SJCRH30 (cell line): Measurements from ENCODE around the gene ACADVL. TPM values are rescaled to one million over a fixed set of nuclear protein-coding genes. Genes with fewer than 3 reads are reported as not detected.
"Not testable (repeated sequence)": the region's sequence is repeated elsewhere in the genome, so short reads cannot be mapped to it uniquely, and the experiment has no call there.

Experiments
- DNase-seq, 2 experiments: peaks; one replicate each; pipeline ENCODE4 v3.0.0-alpha.2; 2015 to 2020
- H3K27ac ChIP-seq: fragments of 250-450 bp; sonication (Bioruptor Pico); 2 replicates; pipeline ENCODE4 v1.5.1; 2020; ENCODE audit warnings: mild to moderate bottlenecking, moderate library complexity
- H3K27me3 ChIP-seq: fragments of 250-450 bp; sonication (Bioruptor Pico); 2 replicates; pipeline ENCODE4 v1.5.1; 2020; ENCODE audit warnings: mild to moderate bottlenecking, moderate library complexity
- H3K36me3 ChIP-seq: fragments of 250-450 bp; sonication (Bioruptor Pico); 2 replicates; pipeline ENCODE4 v1.5.1; 2020; ENCODE audit warnings: mild to moderate bottlenecking, moderate library complexity
- H3K4me1 ChIP-seq: fragments of 250-450 bp; sonication (Bioruptor Pico); 2 replicates; pipeline ENCODE4 v1.5.1; 2020; ENCODE audit warnings: mild to moderate bottlenecking, moderate library complexity
- H3K4me3 ChIP-seq: fragments of 250-450 bp; sonication (Bioruptor Pico); 2 replicates; pipeline ENCODE4 v1.5.1; 2020; ENCODE audit warnings: mild to moderate bottlenecking, moderate library complexity
- H3K9me3 ChIP-seq: fragments of 250-450 bp; sonication (Bioruptor Pico); replicated peaks from 2 replicates; pipeline ENCODE4 v1.5.1; 2020; ENCODE audit warnings: mild to moderate bottlenecking, moderate library complexity
- total RNA-seq: library from RNA; depleted of rRNA; stranded (reverse); fragments of >200 nt; shearing (Covaris generic); gene quantifications from 2 replicates; pipeline ENCODE4 v1.2.3, GENCODE V29; 2014; rRNA removed

The ACADVL gene
- total RNA-seq: 44.6 and 64.2 TPM in 2 replicates

DNA sequence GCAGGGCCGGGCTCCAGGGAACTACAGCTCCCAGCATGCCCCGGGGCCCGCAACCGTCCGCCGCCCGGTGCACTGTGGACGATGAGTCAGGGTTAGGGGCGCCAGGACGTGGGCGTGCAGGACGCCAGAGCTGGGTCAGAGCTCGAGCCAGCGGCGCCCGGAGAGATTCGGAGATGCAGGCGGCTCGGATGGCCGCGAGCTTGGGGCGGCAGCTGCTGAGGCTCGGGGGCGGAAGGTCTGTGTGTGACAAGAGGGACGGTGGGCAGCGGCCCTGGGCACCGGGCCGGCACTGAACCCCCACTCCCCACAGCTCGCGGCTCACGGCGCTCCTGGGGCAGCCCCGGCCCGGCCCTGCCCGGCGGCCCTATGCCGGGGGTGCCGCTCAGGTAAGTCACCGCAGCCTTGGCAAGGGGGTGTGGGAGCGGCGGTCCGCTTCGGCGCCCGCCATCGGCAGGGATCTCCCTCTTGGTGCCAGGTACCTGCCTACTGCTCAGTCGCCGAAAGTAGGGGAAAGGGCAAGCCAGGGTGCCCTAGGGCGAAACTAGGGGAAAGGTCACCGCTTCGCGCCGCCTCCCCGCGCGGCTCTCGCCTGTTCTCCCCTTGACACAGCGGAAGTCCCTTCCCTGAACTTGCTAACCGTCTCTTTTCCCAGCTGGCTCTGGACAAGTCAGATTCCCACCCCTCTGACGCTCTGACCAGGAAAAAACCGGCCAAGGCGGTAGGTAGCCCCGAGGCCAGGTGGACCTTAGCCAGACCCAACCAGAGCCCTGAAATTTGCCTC lies at the start of gene ACADVL, which contains the start of gene DLG4:
ACADVL (plus strand) TSS at position 127 of the 781 bp plus-strand sequence; CDS start at position 174, 47 bp downstream.
DLG4 (minus strand) TSS at position 25 of the 781 bp plus-strand sequence.
- H3K36me3 ChIP-seq: peaks cover 7% of the 10 kb centered on the region; the same call in 1 of the 2 replicates
- peaks cover 33% of the 10 kb centered on the region for H3K4me1 ChIP-seq
- peak within 1 kb of the TSS; percentile 78 for H3K4me3 ChIP-seq
- H3K27ac ChIP-seq: peak within 1 kb of the TSS; percentile 56
- peak; percentile 82 to 86 for DNase-seq
- H3K27me3 ChIP-seq: no peaks in the 10 kb centered on the region
- H3K9me3 ChIP-seq: no peaks in the 10 kb centered on the region

DNA sequence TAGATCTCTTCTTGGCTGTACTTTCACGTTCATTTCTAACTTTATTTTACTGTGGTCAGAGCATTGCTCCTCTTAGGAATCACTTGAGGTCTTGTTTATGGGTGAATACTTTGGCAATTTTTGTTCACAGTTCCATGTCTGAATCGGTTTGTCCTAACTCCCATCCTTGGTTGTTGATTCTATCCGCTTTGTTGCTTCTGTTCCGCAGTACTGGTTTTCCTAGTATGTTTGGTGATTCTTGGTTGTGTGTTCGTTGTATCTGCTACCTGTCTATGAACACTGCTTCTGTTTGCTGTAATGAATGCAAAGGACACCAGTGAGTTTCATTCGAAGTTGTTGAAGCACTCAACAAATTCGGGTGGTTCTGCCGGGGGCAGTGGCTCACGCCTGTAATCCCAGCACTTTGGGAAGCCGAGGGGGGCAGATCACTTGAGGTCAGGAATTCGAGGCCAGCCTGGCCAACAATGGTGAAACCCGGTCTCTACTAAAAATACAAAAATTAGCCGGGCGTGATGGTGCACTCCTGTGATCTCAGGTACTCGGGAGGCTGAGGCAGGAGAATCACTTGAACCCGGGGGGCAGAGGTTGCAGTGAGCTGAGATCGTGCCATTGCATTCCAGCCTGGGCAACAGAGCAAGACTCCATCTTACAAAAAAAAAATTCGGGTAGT lies 47.1 kb upstream of the ACADVL start:
- not testable (repeated sequence) for H3K9me3 ChIP-seq, H3K27ac ChIP-seq, DNase-seq, H3K27me3 ChIP-seq, H3K4me3 ChIP-seq, H3K4me1 ChIP-seq, H3K36me3 ChIP-seq

DNA sequence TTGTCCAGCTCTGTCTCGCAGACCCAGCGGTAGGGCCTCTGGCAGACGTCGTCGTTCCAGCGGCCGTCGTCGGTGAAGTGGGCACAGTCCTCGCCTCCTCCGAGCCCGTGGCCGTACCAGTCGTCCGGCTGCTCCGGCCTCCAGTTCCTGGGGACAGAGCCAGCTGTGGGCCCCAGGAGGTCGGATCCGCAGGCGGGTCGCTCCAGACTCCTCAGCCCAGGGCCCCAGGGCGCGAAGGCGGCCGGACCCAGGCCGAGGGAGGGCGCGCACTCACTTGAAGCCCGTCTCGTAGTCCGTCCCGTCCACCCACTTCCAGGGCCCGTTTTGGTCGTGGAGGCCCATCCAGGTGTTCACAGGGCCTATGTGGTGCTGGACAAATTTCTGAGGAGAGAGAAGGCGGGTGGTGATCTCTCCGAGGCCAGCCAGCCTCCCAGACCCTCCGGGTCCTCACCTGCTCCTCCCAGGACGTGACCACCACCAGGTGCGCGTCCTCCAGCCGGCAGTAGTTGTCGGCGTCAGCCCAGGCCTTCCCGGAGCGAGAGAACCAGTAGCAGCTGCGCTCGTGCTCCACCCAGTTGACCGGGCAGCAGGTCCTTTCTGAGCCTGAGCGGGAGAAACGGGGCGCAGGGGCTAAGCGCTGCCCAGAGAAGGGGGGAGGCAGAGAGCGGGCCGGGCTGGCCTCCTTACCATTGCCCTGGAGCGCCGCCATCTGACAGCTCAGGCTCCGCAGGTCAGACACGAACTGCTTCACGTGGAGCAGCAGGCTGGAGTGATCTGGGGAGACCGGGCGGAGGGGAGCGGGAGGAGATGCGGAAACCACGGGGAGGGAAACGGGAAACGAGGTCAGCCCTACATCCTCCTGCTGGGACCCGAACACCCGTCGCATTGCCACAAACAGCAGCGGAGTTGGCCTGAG lies 45.8 kb upstream of the ACADVL start:
- no peaks in the 10 kb centered on the region for H3K36me3 ChIP-seq
- H3K27me3 ChIP-seq: no peaks in the 10 kb centered on the region
- no peak overlapping the region for H3K4me3 ChIP-seq
- peak in 1 of 2 experiments; percentile 11 for DNase-seq
- no peak overlapping the region for H3K27ac ChIP-seq
- H3K9me3 ChIP-seq: no peaks in the 10 kb centered on the region
- H3K4me1 ChIP-seq: no peaks in the 10 kb centered on the region

DNA sequence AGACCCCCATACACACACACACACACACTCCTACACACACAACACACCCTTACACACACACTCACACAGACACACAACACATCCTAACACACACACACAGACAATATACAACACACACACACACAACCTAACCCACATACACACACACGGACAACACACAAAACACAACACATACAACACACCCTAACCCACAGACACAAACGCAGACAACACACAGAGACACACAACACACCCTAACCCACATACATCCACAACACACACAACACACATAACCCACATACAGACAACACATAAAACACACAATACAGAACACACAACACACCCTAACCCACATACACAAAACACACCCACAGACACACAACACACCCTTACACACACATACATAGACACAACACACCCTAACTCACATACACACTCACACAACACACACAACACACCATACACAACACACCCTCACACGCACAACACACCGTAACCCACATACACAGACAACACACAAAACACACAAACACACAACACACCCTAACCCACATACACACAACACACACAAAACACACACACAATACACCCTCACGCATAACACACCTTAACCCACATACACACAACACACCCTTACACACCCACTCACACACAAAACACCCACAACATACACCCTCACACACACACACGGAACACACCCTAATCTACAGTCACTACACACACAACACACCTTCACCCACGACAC lies 45.0 kb upstream of the ACADVL start:
- H3K27ac ChIP-seq: no peak overlapping the region
- no peaks in the 10 kb centered on the region for H3K36me3 ChIP-seq
- H3K27me3 ChIP-seq: no peaks in the 10 kb centered on the region
- H3K4me3 ChIP-seq: no peak overlapping the region
- no peaks in the 10 kb centered on the region for H3K9me3 ChIP-seq
- no peak for DNase-seq
- no peaks in the 10 kb centered on the region for H3K4me1 ChIP-seq

DNA sequence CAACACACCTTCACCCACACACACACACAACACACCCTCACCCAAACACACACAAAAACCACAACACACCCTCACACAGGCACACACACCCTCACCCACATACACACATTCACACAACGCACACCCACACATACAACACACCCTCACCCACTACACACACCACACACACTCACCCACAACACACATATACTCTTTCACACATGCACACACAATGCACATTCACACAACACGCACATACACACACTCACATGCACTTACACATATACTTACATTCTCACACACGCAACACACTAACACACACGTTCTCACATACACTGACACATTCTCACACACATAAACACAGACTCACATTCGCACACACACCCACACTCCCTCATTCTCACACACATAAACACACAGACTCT lies 44.4 kb upstream of the ACADVL start:
- Histone ChIP-seq H3K27ac (no peak overlapping the region), H3K9me3 (no peaks in the 10 kb centered on the region), H3K4me3 (no peak overlapping the region), H3K36me3 (no peaks in the 10 kb centered on the region), H3K27me3 (no peaks in the 10 kb centered on the region), H3K4me1 (no peaks in the 10 kb centered on the region)
- DNase-seq: no peak

DNA sequence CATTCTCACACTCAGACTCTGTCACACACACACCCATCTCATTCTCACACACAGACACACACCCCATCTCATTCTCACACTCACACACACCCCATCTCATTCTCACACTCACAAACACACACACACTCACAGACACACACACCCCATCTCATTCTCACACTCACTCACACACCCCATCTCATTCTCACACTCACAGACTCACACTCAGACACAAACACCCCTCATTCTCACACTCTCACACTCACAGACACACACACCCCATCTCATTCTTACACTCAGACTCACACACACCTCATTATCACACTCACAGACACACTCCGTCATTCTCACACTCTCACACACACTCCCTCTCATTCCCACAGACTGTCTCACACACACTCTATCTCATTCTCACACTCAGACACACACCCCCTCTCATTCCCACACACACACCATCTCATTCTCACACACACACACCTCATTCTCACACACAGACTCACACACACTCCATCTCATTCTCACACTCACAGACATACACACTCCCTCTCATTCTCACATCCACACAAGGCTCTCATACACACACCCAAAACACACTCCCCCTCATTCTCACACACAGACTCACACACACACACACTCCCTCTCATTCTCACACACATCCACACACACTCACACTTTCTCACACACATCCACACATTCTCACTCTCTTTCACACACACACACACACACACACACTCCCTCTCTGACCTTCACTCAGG lies 43.5 kb upstream of the ACADVL start:
- no peak for DNase-seq
- no peaks in the 10 kb centered on the region for H3K4me1 ChIP-seq
- no peak overlapping the region for H3K4me3 ChIP-seq
- no peaks in the 10 kb centered on the region for H3K36me3 ChIP-seq
- H3K27ac ChIP-seq: no peak overlapping the region
- no peaks in the 10 kb centered on the region for H3K9me3 ChIP-seq
- no peaks in the 10 kb centered on the region for H3K27me3 ChIP-seq

DNA sequence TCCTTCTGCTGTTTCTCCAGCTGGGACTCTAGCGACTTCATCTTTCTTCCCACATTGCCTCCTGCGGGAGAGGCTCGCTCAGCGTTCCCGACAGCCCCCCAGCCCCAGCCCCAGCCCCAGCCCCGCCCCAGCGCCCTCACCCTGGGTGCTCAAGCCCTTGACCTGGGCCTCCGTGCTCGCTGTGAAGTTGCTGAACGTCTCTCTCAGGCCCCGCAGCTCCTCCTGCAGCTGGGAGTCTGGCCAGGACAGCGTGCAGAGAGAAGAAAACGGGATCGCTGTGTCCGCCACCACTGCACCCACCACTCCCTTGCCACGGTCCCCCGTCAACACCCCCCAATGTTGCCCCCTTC lies 42.9 kb upstream of the ACADVL start:
- Histone ChIP-seq H3K36me3 (no peaks in the 10 kb centered on the region), H3K4me3 (no peak overlapping the region), H3K9me3 (no peaks in the 10 kb centered on the region), H3K27ac (no peak overlapping the region), H3K27me3 (no peaks in the 10 kb centered on the region), H3K4me1 (no peaks in the 10 kb centered on the region)
- DNase-seq: no peak

DNA sequence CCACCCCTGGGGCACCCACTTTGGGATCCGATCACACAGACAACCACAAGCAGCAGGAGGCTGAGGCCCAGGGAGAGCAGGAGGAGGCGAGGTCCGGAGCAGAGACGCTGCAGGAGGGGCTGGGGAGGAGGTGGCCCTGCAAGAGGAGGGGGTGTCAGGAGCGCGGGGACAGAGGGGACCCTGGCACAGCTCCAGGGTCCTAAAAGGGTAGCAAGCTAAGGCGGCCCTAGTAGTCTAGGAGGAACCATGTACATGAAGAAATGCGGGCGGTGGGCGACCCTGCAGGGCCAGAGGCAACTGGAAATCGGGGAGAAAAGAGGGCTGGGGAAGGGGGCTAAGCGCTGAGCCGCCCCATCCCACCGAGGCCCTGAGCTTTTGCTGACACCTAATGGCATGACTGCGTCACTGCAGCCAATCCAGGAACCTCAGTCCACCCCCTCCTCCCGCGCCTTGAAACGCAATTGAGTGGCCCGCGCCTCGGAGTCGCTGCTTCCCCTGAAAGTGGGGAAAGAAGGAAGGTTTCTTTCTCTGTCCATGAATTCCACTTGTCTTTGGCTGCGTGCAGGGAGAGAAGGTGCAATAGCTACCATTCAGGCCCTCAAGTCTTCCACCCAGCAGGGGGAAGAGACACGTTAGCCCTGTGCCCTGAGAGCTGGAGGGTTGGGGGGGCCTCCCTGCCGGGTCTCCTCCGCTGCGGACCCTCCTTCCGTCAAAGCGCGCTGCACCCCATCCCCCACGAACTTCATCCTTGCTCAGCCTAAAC lies 42.4 kb upstream of the ACADVL start:
- H3K36me3 ChIP-seq: no peaks in the 10 kb centered on the region
- no peaks in the 10 kb centered on the region for H3K4me1 ChIP-seq
- no peak overlapping the region for H3K27ac ChIP-seq
- H3K4me3 ChIP-seq: peak overlapping the region; percentile 53
- no peaks in the 10 kb centered on the region for H3K9me3 ChIP-seq
- no peaks in the 10 kb centered on the region for H3K27me3 ChIP-seq
- DNase-seq: peak; percentile 58 to 74

DNA sequence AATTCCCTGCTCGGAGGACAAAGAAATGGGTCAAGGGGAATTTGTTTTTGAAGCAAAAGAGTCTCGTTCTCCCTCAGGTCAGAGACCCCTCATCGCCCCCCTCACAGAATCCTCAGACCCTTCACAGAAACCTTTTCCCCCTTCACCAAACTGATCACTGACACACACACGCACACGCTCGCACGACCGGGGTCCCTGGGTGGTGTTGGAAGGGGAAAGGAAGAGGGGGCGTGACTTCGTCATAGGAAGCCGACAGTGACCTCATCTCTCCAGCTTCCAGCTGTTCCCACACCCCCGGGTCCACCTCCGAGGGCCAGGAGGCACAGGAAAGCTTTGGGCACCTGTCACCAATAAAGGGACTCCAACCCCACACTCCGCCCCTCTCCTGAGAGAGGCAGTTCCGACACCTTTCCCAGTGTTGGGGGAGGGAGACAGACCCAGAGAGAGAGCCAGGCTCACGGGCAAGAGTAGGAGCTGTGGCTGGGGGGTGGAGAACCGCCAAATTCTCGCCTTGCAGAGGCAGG lies 41.7 kb upstream of the ACADVL start:
- peak; percentile 58 for DNase-seq
- Histone ChIP-seq H3K36me3 (no peaks in the 10 kb centered on the region), H3K4me3 (peak overlapping the region; percentile 53)

DNA sequence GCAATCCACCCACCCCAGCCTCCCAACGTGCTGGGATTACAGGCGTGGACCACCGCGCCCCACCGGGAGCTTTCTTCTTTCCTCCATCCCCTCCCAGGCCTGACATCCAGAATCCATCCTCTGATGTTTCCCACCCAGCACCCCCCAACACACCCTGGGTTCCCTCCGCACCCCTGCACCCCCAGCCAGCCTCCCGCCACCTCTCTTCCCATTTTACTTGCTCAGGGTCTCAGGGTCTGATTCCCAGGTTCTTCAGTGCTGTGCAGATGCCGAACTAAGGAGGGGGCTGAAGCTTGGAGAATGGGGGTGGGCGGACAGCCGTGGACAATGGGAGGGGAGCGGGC lies 40.8 kb upstream of the ACADVL start:
- Histone ChIP-seq H3K4me3 (no peak overlapping the region), H3K9me3 (no peaks in the 10 kb centered on the region), H3K27me3 (no peaks in the 10 kb centered on the region), H3K36me3 (no peaks in the 10 kb centered on the region), H3K27ac (no peak overlapping the region), H3K4me1 (no peaks in the 10 kb centered on the region)
- no peak for DNase-seq

More for the DNA sequence above, 41.7 kb upstream of the ACADVL start:
- H3K4me1 ChIP-seq: no peaks in the 10 kb centered on the region
- no peaks in the 10 kb centered on the region for H3K9me3 ChIP-seq
- H3K27ac ChIP-seq: no peak overlapping the region
- H3K27me3 ChIP-seq: no peaks in the 10 kb centered on the region

DNA sequence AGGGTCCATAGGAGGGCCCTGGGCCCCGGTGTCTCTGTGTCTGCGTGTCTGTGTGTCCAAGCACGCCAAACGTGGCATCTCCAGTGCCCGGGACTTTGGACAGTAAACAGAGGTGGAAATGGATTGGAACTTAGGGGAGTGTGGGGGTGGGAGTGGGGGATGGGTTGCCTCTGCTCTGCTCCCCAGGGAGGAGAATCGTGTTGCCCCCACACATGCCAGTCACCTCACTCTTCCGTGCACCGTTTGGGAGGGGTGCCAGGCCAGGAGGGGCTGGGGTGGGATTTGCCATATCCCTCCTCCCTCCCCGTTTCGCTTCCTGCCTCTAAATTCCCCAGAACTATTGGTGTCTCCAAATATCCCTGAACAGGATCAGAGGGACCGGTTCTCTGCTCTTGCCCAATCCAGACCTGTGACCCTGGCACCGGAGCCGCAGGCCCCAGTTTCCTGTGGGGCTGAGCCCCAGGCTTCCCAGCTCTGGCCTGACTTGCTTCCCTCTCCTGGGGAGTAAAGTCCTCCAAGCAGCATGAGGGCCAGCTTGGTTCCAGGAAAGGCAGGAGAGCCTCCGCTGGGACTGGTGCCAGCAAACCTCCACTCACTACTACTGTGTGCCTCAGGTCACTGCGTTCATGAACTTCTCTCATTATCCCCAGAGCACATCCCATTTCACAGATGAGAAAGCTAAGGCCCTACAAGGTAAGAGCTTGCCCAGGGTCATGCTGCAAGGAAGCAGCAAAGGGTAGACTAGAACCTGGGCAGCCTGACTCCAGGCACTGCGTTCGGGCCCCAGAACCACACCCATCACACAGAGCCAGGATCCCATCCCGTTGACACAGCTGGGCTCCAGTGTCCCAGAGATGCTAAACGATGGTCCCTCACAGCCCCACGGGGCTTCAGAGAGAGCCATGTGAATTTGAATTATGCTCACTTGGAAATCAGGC lies 40.2 kb upstream of the ACADVL start, which contains the start of gene ASGR1:
ASGR1 (minus strand) TSS at position 54 of the 938 bp plus-strand sequence. CDS start 807 bp downstream, outside the sequence.
- Histone ChIP-seq H3K4me1 (no peaks in the 10 kb centered on the region), H3K27ac (no peak within 1 kb of the TSS), H3K9me3 (no peaks in the 10 kb centered on the region), H3K4me3 (peak within 1 kb of the TSS; percentile 53), H3K36me3 (no peaks in the 10 kb centered on the region), H3K27me3 (no peaks in the 10 kb centered on the region)
- DNase-seq: no peak

DNA sequence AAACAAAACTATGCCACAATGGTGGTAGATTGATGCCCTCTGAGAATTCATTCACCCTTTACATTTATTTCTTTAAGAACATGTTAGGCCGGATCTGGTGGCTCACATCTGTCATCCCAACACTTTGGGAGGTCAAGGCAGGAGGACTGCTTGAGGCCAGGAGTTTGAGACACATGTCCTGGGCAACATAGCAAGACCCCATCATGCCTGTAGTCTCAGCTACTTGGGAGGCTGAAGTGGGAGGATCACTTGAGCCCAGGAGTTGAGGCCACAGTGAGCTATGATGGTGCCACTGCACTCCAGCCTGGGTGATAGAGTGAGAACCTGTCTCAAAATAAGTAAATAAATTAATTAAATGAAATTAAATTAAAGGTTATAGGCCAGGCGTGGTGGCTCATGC lies 37.6 kb upstream of the ACADVL start:
- H3K4me3 ChIP-seq, H3K9me3 ChIP-seq, H3K27ac ChIP-seq, H3K27me3 ChIP-seq, H3K4me1 ChIP-seq, H3K36me3 ChIP-seq, DNase-seq: not testable (repeated sequence)
